Eye (tissue), 1 donor: ENCODE measurements around the gene GAS2L2.
"Not testable (repeated sequence)": the region's sequence is repeated elsewhere in the genome, so short reads cannot be mapped to it uniquely, and the experiment has no call there.

Experiments
- DNase-seq: peaks from one replicate; pipeline ENCODE4 v3.0.0-alpha.2; 2015

Gene GAS2L2

DNA sequence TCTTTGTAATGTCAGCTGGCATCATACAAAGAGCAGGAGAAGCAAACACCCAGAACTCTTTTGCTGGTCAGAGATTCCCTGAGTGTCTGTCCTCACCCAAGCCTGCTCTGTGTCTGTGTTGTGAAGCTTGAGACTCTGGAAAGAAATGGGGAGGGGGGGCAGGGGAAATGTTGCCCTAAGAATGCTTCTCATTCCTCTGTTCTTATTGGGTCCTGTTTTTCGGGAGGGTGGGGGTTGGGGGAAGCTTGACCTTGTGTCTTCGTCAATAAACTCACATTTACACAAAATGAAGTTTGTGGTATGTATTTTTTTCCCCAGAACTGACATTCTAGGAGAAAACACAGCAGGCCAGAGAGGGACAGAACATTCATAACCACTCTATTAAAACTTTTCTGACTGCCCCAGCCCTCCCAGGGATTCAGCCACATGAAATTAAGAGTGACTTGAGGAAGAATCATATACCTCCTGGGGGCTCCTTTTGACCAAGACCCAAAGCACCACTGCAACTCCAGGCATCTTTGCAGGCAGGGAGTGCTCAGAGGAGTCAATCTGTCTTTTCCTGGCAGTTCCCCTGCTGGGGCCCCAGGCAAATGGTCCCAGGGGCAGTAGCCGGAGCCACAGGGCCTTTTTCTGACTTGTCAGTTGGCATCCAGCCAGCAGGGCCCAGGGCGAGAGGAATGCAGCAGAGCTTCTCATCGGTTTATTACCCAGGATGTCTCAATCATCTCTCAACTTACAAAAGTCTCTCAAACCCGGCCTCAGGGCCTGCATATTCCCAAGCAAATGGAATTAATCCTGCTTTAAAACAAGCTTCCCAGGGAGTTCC is 26.7 kb downstream of the GAS2L2 start:
- peak; percentile 72 for DNase-seq

DNA sequence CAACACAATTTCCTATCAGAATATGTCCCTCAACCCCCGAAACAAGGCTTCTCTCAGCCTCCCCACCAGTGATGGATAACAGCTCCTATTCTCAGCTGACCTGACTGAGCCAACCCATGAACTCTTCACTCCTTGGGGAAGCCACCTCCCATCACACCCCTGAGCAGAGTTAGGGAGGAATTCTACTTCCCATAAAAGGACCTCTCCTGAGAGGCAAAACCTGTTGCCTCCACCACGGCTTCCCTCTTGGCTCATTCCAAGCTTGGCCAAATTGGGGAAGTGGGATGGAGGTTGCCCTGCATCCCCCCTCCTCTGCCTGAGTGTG is 27.3 kb downstream of the GAS2L2 start:
- DNase-seq, result no peak

- DNase-seq, result no peak
Measured at GRCh38 chr17:35725058-35725457, 28.0 kb downstream of the GAS2L2 start.

- no peak for DNase-seq
Measured at GRCh38 chr17:35723735-35724134, 29.3 kb downstream of the GAS2L2 start.

DNA sequence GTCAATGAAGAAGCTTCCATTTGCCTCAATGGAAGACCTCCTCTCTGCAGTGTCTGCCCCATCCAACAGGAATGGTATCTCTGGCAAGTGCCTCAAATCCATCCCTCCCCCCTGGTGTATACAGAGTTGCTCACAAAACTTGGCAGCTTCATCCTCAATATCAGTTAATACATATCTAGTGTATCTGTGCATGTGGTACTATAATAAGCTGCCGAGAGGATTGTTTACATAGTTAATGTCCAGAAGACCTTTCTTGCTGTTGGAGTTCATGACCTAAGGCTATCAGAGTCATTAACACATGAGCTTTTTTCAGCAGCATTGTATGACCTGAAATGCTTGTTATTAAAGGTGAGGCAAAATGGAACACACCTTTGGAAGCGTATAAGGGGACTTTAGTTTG is 35.6 kb downstream of the GAS2L2 start:
- no peak for DNase-seq

GRCh38 chr17:35716897-35717465 is 36.1 kb downstream of the GAS2L2 start:
- no peak for DNase-seq

DNA sequence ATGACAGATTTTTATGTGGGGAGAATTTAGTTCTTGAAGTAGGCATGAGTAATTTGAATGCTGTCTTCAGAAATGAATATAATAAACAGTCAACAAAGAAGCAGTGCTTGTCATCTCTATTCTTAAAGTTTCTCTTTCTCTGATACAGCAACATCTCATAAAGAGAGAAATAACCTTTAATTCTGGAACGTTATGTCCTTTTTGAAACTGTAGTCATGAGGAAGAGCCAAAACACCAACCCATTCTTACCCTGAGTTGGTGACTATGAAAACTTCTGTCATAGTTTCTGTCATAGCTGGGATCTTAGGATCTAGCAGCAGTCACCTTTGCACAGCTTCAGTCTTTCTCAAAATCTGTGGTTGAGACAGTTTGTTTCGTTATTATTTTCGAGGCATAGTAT is 36.9 kb downstream of the GAS2L2 start:
- DNase-seq, result no peak

DNA sequence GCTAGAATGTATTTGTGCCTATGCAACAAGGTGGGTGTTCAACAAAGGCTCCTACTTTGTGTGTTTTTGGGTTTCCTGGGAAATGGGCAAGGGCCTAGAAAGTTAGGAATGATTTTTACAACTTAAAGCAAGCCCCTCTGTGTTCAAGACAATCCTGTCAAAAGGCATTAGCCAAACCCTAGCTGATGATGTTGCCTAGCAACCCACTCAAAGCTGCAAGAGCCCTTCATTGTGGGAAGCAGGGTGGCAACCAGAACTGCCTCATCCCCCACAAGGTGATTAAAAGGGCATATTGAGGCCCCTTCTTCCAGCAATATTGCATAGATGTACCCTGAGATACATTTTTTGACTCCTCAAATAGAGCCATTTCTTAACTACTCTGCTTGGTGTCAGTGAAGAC is 37.6 kb downstream of the GAS2L2 start:
- peak; percentile 97 for DNase-seq

- DNase-seq, result no peak
Measured at GRCh38 chr17:35714988-35715387, 38.1 kb downstream of the GAS2L2 start.

DNA sequence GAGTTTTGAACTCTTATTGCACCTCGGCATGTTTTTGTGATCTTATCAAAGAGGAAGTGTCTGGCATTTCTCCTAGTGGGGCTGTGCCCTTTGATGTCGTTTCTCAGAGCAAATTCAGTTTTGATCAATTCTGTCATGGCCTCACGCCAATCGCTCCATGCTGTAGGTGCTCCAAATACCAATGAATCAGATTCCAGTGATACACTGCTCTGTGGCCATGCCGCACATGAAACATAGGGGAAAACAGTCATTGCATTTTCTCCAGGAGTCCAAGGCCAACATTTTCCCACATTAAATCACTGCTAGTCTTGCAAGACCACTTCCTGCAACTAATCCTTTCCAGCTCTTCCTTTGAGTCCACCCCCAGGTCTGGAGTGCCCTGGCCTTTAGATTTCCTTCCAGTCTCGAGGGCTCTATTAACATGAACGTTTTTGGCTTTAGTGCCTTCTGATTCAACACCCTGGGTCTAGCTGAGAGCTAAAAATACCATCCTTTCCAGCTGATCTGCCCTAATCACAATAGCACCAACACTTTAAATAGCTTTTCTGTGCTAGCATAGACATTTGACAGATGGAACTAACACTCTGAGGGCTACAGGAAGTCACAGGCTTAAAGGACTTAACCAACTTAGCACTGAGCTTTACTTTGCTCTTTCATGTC is 39.8 kb downstream of the GAS2L2 start:
- DNase-seq, result peak; percentile 21

GRCh38 chr17:35710950-35711349 is 42.1 kb downstream of the GAS2L2 start:
- DNase-seq, result no peak

GRCh38 chr17:35709874-35710273 is 43.2 kb downstream of the GAS2L2 start:
- DNase-seq, result no peak

DNA sequence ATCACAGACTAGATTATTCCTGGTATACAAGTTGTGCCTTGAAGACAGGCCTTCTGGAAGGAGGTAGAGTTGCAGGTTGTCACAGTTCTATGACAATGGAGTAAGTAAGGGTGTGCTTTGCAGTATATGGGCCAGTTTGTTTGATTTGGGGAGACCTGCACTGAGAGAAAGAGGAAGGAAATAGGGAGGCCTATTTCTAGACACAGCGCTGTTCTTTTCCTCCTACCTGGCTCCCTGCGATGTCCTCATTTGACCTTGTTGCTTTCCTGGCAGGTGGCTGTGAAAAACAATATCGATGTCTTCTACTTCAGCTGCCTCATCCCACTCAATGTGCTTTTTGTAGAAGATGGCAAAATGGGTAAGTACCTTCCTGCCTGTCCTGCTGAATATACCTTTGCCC is 44.1 kb downstream of the GAS2L2 start:
- no peak for DNase-seq

DNA sequence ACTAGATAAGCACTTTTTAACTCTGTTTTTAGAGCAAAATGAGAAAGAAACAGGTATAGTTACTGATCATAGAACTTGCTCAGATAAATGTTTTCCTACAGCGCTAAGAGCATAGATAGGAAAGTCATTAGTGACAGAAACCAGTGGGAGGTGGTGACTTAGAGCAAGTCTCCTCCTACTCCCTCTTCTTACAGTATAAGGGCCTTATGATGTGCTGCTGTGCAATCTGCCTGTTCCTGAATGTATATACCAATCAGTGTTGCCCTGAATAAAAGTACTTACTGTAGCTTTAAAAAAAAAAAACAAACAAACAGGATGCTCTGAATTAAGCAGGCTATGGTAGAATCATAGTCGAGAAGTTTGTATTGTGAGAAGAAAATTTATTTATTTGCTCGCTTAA is 44.9 kb downstream of the GAS2L2 start:
- no peak for DNase-seq

GRCh38 chr17:35705705-35706104 is 47.3 kb downstream of the GAS2L2 start:
- no peak for DNase-seq

GRCh38 chr17:35705230-35705629 is 47.8 kb downstream of the GAS2L2 start:
- no peak for DNase-seq

DNA sequence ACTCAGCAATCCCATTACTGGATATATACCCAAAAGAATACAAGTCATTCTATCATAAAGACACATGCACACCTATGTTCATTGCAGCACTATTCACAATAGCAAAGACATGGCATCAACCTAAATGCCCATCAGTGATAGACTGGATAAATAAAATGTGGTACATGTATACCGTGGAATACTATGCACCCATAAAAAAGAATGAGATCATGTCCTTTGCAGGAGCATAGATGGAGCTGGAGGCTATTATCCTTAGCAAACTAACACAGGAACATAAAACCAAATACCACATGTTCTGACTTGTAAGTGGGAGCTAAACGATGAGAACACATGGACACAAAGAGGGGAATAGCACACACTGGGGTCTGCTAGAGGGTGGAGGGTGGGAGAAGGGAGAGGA is 49.7 kb downstream of the GAS2L2 start:
- DNase-seq, result not testable (repeated sequence)

DNA sequence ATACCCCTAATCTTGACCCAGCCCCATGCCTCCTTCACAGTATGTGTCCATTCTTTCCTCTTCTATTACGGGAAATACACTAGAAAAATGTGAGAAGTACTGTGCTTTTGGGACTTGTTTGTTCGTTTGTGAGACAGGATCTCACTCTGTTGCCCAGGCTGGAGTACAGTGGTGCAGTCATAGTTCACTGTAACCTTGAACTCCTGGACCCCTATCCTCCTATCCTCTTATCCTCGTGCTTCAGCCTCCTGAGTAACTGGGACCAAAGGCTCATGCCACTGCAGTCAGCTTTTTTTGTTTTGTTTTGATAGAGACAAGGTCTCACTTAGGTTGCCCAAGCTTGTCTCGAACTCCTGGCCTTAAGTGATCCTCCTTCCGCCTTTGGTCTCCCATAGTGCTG is 51.5 kb downstream of the GAS2L2 start:
- no peak for DNase-seq

GRCh38 chr17:35700150-35700549 is 52.9 kb downstream of the GAS2L2 start:
- no peak for DNase-seq

GRCh38 chr17:35698800-35699199 is 54.2 kb downstream of the GAS2L2 start:
- DNase-seq, result no peak

GRCh38 chr17:35695613-35696012 is 57.4 kb downstream of the GAS2L2 start:
- no peak for DNase-seq

DNA sequence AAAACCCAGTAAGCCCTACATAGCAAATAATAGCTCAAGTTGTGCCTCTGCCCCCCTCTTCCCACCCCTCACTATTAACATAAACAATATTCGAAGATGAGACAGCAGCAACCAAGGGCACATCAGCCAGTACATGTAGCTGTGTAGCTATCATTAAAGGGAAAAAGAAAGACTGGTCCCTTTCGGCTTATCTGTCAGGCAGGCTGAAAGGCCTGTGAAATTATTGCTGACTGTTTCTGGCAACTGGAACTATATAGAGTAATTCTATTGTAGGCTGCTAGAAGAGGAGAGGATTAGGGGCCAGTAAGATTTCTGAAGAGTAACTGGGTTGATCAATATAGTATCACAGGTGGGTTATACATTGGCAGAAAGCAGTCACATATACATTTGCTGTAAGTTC is 58.1 kb downstream of the GAS2L2 start:
- no peak for DNase-seq
